Measurements from ENCODE around the gene KYAT1.
A peak's percentile ranks its signal among the peaks of the same experiment; 100 is the strongest.

KYAT1 gene

GRCh38 chr9:128790536-128790935 lies 91.2 kb downstream of the KYAT1 start:
- Histone ChIP-seq H3K27ac (replicated peaks; ENCODE audit: low read length) (no peak overlapping the region), H4K8ac (ENCODE audit: low read depth, low read length) (no peak overlapping the region), H3K23ac (ENCODE audit: low read depth, low read length, poor library complexity) (no peak overlapping the region), H3K4me3 (ENCODE audit: low read length in 2 of 2) (no peak overlapping the region), H3K4ac (ENCODE audit: low read length) (no peak overlapping the region), H2BK120ac (ENCODE audit: low read depth, low read length) (no peak overlapping the region), H3K4me1 (ENCODE audit: control insufficient read depth in 2 of 2, insufficient read depth in 1 of 2, low read depth in 1 of 2, low read length in 2 of 2) (peaks cover 2 to 6% of the 10 kb centered on the region in 2 donors), H3K9ac (ENCODE audit: low read depth, low read length, poor library complexity) (no peak overlapping the region), H3K79me1 (ENCODE audit: low read depth, low read length) (peaks cover 2% of the 10 kb centered on the region), H3K18ac (ENCODE audit: low read length) (no peak overlapping the region), H3K14ac (ENCODE audit: low read length) (no peak overlapping the region), H2BK12ac (ENCODE audit: low read length) (no peak overlapping the region), H4K91ac (ENCODE audit: low read depth, low read length, poor library complexity) (no peak overlapping the region), H2BK5ac (ENCODE audit: low read length) (no peak overlapping the region), H3K9me3 (replicated peaks in 1 of 2; ENCODE audit: control insufficient read depth in 2 of 2, insufficient read depth in 1 of 2, low read depth in 1 of 2, low read length in 2 of 2) (no peaks in the 10 kb centered on the region), H3K4me2 (ENCODE audit: insufficient read depth, low read length, poor library complexity, severe bottlenecking) (no peak overlapping the region), H2AK5ac (ENCODE audit: low read depth, low read length) (no peak overlapping the region), H2AFZ (ENCODE audit: low read length) (no peak overlapping the region), H3K27me3 (ENCODE audit: control insufficient read depth in 3 of 3, insufficient read depth in 3 of 3, low read depth in 1 of 3, low read length in 3 of 3) (no peaks in the 10 kb centered on the region), H3K36me3 (replicated peaks in 1 of 2; ENCODE audit: control insufficient read depth in 2 of 2, insufficient read depth in 2 of 2, low read length in 2 of 2) (peaks cover 20 to 61% of the 10 kb centered on the region in 2 donors), H2BK15ac (ENCODE audit: low read length) (no peak overlapping the region)
- DNase-seq (ENCODE audit: low spot score) = no peak
- no CpG with 5 or more reads among the region's 4 CpGs for WGBS, 2 donors (ENCODE audit: extremely low coverage in 2 of 2, insufficient read length in 2 of 2, insufficient replicate concordance in 1 of 2)

GRCh38 chr9:128788445-128788844 lies 93.3 kb downstream of the KYAT1 start:
- Histone ChIP-seq H2BK120ac (ENCODE audit: low read depth, low read length) (no peak overlapping the region), H3K27ac (replicated peaks; ENCODE audit: low read length) (no peak overlapping the region), H3K4me2 (ENCODE audit: insufficient read depth, low read length, poor library complexity, severe bottlenecking) (no peak overlapping the region), H3K18ac (ENCODE audit: low read length) (no peak overlapping the region), H3K14ac (ENCODE audit: low read length) (no peak overlapping the region), H4K91ac (ENCODE audit: low read depth, low read length, poor library complexity) (no peak overlapping the region), H3K4ac (ENCODE audit: low read length) (no peak overlapping the region), H2AFZ (ENCODE audit: low read length) (no peak overlapping the region), H2BK12ac (ENCODE audit: low read length) (no peak overlapping the region), H3K23ac (ENCODE audit: low read depth, low read length, poor library complexity) (no peak overlapping the region), H3K9ac (ENCODE audit: low read depth, low read length, poor library complexity) (no peak overlapping the region), H4K8ac (ENCODE audit: low read depth, low read length) (no peak overlapping the region), H2AK5ac (ENCODE audit: low read depth, low read length) (no peak overlapping the region), H3K27me3 (ENCODE audit: control insufficient read depth in 3 of 3, insufficient read depth in 3 of 3, low read depth in 1 of 3, low read length in 3 of 3) (no peaks in the 10 kb centered on the region), H3K36me3 (replicated peaks in 1 of 2; ENCODE audit: control insufficient read depth in 2 of 2, insufficient read depth in 2 of 2, low read length in 2 of 2) (peaks cover 18 to 45% of the 10 kb centered on the region in 2 donors), H3K4me3 (ENCODE audit: low read length in 2 of 2) (peak overlapping the region in 1 of 2 donors; percentile 97), H3K79me1 (ENCODE audit: low read depth, low read length) (peaks cover 2% of the 10 kb centered on the region), H3K4me1 (ENCODE audit: control insufficient read depth in 2 of 2, insufficient read depth in 1 of 2, low read depth in 1 of 2, low read length in 2 of 2) (peaks cover 2 to 7% of the 10 kb centered on the region in 2 donors), H3K9me3 (replicated peaks in 1 of 2; ENCODE audit: control insufficient read depth in 2 of 2, insufficient read depth in 1 of 2, low read depth in 1 of 2, low read length in 2 of 2) (no peaks in the 10 kb centered on the region), H2BK15ac (ENCODE audit: low read length) (no peak overlapping the region), H2BK5ac (ENCODE audit: low read length) (no peak overlapping the region)
- no peak for DNase-seq (ENCODE audit: low spot score)
- WGBS, 2 donors (ENCODE audit: extremely low coverage in 2 of 2, insufficient read length in 2 of 2, insufficient replicate concordance in 1 of 2) = no CpG with 5 or more reads among the region's 1 CpG

GRCh38 chr9:128787659-128788058 lies 94.1 kb downstream of the KYAT1 start:
- Histone ChIP-seq H4K8ac (ENCODE audit: low read depth, low read length) (no peak overlapping the region), H3K27ac (replicated peaks; ENCODE audit: low read length) (no peak overlapping the region), H2BK120ac (ENCODE audit: low read depth, low read length) (no peak overlapping the region), H3K36me3 (replicated peaks in 1 of 2; ENCODE audit: control insufficient read depth in 2 of 2, insufficient read depth in 2 of 2, low read length in 2 of 2) (peaks cover 10 to 37% of the 10 kb centered on the region in 2 donors), H3K4ac (ENCODE audit: low read length) (no peak overlapping the region), H2BK12ac (ENCODE audit: low read length) (no peak overlapping the region), H3K18ac (ENCODE audit: low read length) (no peak overlapping the region), H3K9ac (ENCODE audit: low read depth, low read length, poor library complexity) (peak overlapping the region; percentile 98), H2BK5ac (ENCODE audit: low read length) (peak overlapping the region; percentile 90), H3K4me3 (ENCODE audit: low read length in 2 of 2) (peak overlapping the region; percentile 97 to 99), H3K4me1 (ENCODE audit: control insufficient read depth in 2 of 2, insufficient read depth in 1 of 2, low read depth in 1 of 2, low read length in 2 of 2) (peaks cover 2 to 8% of the 10 kb centered on the region in 2 donors), H2BK15ac (ENCODE audit: low read length) (no peak overlapping the region), H2AFZ (ENCODE audit: low read length) (peak overlapping the region; percentile 91), H3K14ac (ENCODE audit: low read length) (no peak overlapping the region), H3K79me1 (ENCODE audit: low read depth, low read length) (peaks cover 2% of the 10 kb centered on the region), H3K23ac (ENCODE audit: low read depth, low read length, poor library complexity) (no peak overlapping the region), H3K9me3 (replicated peaks in 1 of 2; ENCODE audit: control insufficient read depth in 2 of 2, insufficient read depth in 1 of 2, low read depth in 1 of 2, low read length in 2 of 2) (no peaks in the 10 kb centered on the region), H3K27me3 (ENCODE audit: control insufficient read depth in 3 of 3, insufficient read depth in 3 of 3, low read depth in 1 of 3, low read length in 3 of 3) (no peaks in the 10 kb centered on the region), H4K91ac (ENCODE audit: low read depth, low read length, poor library complexity) (no peak overlapping the region), H2AK5ac (ENCODE audit: low read depth, low read length) (no peak overlapping the region), H3K4me2 (ENCODE audit: insufficient read depth, low read length, poor library complexity, severe bottlenecking) (peak overlapping the region; percentile 77)
- DNase-seq (ENCODE audit: low spot score) = no peak
- WGBS, 2 donors (ENCODE audit: extremely low coverage in 2 of 2, insufficient read length in 2 of 2, insufficient replicate concordance in 1 of 2) = no CpG with 5 or more reads among the region's 7 CpGs

- no peaks in the 10 kb centered on the region for H3K27me3 ChIP-seq (ENCODE audit: control insufficient read depth in 3 of 3, insufficient read depth in 3 of 3, low read depth in 1 of 3, low read length in 3 of 3)
- peak; percentile 78 for DNase-seq (ENCODE audit: low spot score)
- peak within 1 kb of the TSS; percentile 97 to 99 for H3K4me3 ChIP-seq (ENCODE audit: low read length in 2 of 2)
- peak within 1 kb of the TSS; percentile 77 for H3K4me2 ChIP-seq (ENCODE audit: insufficient read depth, low read length, poor library complexity, severe bottlenecking)
- peak within 1 kb of the TSS; percentile 98 for H3K18ac ChIP-seq (ENCODE audit: low read length)
- peak within 1 kb of the TSS; percentile 84 for H3K4ac ChIP-seq (ENCODE audit: low read length)
- H3K4me1 ChIP-seq (ENCODE audit: control insufficient read depth in 2 of 2, insufficient read depth in 1 of 2, low read depth in 1 of 2, low read length in 2 of 2) = peaks cover 2 to 8% of the 10 kb centered on the region in 2 donors
- no peak within 1 kb of the TSS for H2BK12ac ChIP-seq (ENCODE audit: low read length)
- peak within 1 kb of the TSS; percentile 98 for H3K9ac ChIP-seq (ENCODE audit: low read depth, low read length, poor library complexity)
- peak within 1 kb of the TSS; percentile 95 for H3K23ac ChIP-seq (ENCODE audit: low read depth, low read length, poor library complexity)
- peak within 1 kb of the TSS; percentile 58 for H2BK15ac ChIP-seq (ENCODE audit: low read length)
- peaks cover 0 to 4% of the 10 kb centered on the region in 2 donors for H3K9me3 ChIP-seq (replicated peaks in 1 of 2; ENCODE audit: control insufficient read depth in 2 of 2, insufficient read depth in 1 of 2, low read depth in 1 of 2, low read length in 2 of 2)
- H2AFZ ChIP-seq (ENCODE audit: low read length) = peak within 1 kb of the TSS; percentile 91
- no peak within 1 kb of the TSS for H2BK120ac ChIP-seq (ENCODE audit: low read depth, low read length)
- peak within 1 kb of the TSS; percentile 71 for H3K14ac ChIP-seq (ENCODE audit: low read length)
- H4K91ac ChIP-seq (ENCODE audit: low read depth, low read length, poor library complexity) = no peak within 1 kb of the TSS
- H3K79me1 ChIP-seq (ENCODE audit: low read depth, low read length) = peaks cover 2% of the 10 kb centered on the region
- H4K8ac ChIP-seq (ENCODE audit: low read depth, low read length) = peak within 1 kb of the TSS; percentile 43
- peak within 1 kb of the TSS; percentile 61 for H3K27ac ChIP-seq (replicated peaks; ENCODE audit: low read length)
- no CpG with 5 or more reads among the region's 64 CpGs for WGBS, 2 donors (ENCODE audit: extremely low coverage in 2 of 2, insufficient read length in 2 of 2, insufficient replicate concordance in 1 of 2)
- peaks cover 7 to 30% of the 10 kb centered on the region in 2 donors for H3K36me3 ChIP-seq (replicated peaks in 1 of 2; ENCODE audit: control insufficient read depth in 2 of 2, insufficient read depth in 2 of 2, low read length in 2 of 2)
- no peak within 1 kb of the TSS for H2AK5ac ChIP-seq (ENCODE audit: low read depth, low read length)
- H2BK5ac ChIP-seq (ENCODE audit: low read length) = peak within 1 kb of the TSS; percentile 90
Measured at GRCh38 chr9:128786681-128787601, 94.8 kb downstream of the KYAT1 start, which contains the start of gene TBC1D13. TSS of gene TBC1D13 (plus strand) at chr9:128787253. CDS start at chr9:128787354, 101 bp downstream.
